GM12872 (cell line): Measurements from ENCODE around the gene LACRT.

Experiments used
- CTCF ChIP-seq: IDR thresholded peaks from 3 replicates; pipeline ENCODE4 v1.5.1; 2011; ENCODE audit warnings: low read depth, mild to moderate bottlenecking, low read length, moderate library complexity; ENCODE audit not compliant: insufficient read depth

Gene LACRT

GRCh38 chr12:54588890-54589267 lies 45.8 kb downstream of the LACRT start:
- no peak for TF ChIP-seq CTCF

DNA sequence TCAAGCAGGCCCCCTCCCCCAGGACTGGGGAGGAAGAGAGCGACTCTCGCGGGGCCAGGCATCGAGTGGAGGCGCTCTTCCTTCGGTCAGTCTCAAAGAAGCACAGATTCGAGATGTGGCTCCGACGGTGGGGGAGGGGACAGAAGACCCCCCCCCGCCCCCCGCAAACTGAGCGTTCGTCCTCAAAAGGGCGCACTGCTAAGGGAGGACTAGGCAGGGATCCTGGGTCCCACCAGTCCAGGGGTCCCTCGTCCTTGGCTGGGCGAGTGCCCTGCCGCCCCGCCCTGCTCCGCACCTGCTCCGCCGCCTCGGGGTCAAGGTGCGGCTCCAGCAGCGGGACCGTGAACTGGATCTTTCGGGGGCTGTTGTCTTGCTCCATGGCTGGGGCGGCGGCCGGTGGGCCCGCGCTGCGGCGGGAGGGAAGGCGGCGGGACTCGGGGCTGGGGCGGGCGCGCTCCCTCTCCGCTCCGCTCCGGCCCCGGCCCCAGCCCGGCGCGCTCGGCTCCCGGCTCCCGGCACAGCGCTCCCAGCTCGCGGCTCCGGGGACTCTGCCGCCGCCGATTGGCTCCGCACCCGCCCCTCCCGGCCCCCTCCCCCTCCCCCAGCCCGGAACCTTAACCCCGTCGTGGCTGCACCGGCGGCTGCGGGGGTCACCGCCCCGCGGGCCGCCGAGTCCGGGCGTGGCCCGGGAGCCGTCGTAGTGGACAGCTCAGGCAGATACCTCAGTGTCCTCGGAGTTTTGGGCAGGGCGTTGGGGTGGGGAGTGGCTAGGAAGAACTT lies 46.4 kb downstream of the LACRT start, which contains the start of gene PPP1R1A:
TSS of gene PPP1R1A (minus strand) at position 550 of the 780 bp plus-strand sequence. CDS start at position 379, 171 bp downstream.
- no peak for TF ChIP-seq CTCF

DNA sequence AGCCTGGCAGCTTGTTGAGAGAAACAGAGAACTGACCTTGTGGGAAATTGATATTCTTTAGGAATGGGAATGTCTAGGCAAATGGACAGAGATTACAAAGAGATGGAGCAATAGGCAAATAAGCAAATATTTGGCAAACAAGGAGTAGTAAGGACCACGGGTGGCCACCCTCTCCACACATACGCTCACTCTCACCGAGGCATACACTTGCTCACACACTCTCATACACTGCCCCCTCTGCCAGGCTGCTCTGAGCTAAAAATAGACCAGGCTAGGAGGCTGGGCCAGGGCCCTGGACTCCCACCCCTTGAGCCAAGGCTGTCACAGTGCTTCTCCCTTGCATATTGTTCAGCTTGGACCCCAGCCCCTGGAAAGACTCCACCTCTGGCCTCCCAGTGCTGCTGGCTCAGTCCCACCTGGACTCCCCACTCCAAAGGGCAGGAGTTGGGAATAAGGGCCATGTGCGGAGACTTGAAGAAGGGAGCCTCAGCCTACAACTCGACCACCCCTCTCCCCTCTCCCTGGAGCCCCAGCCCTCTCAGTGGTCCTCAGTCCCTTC lies 47.3 kb downstream of the LACRT start:
- no peak for TF ChIP-seq CTCF

DNA sequence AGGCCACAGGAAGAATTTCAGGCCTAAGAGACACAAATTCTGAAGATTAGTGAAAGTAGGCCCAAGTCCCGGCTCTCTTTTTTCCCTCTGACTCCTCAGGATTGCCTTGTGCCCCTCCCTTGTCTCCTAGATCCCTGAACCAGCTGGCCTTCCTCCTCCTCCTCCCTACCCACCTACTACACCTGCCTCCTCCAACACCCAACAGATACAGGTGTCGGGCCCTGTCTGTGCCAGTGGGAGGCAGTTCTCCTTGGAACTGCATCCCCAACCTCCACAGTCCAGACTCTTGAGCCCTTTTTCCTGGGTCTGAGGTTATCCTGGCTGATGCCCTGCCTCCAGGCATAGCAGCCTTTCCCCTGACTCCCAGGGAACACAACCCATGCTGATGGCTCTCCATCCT lies 48.1 kb downstream of the LACRT start:
- TF ChIP-seq CTCF, result no peak

- no peak for TF ChIP-seq CTCF
These were observed 49.5 kb downstream of the LACRT start for GRCh38 chr12:54585243-54585642.

DNA sequence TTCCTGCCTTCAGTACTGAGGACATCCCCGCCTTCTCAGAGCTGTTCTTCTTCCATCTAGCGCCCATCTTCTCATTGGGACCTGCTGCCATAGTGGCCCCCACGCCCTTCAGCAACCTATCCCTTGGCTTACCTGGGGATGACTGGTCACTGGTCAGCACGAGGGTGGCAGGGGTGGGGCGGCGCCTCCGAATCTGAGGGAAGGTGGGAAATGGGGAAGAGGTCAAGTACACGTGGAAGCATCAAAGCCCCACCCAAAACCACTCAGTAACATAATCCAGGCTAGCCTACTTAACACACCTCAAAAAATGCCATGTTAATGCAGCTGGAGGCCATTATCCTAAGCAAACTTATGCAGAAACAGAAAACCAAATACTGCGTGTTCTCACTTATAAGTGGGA lies 50.6 kb downstream of the LACRT start:
- TF ChIP-seq CTCF, result no peak

DNA sequence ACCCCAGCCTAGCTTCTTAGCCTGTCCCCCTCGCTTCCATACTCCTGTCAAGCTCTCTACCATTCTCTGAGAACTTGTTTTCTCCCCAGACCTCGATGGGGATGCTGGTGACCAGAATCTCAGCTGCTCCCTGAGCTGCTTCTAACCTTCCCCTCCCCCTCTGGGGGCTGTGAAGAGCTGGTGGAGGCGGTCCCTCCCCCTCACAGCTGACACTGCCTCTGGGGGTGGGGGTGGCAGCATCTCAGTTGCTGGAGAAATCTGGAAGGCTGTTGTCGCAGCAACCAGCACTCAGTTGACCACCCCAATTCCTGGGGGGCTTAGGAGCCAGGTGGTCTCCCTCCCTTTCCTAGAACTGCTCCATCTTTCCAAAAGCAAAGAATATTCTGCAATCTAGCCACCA lies 51.0 kb downstream of the LACRT start:
- no peak for TF ChIP-seq CTCF
